ENCODE results near the gene XRCC5.
A peak's percentile ranks its signal among the peaks of the same experiment; 100 is the strongest.

XRCC5 gene

DNA sequence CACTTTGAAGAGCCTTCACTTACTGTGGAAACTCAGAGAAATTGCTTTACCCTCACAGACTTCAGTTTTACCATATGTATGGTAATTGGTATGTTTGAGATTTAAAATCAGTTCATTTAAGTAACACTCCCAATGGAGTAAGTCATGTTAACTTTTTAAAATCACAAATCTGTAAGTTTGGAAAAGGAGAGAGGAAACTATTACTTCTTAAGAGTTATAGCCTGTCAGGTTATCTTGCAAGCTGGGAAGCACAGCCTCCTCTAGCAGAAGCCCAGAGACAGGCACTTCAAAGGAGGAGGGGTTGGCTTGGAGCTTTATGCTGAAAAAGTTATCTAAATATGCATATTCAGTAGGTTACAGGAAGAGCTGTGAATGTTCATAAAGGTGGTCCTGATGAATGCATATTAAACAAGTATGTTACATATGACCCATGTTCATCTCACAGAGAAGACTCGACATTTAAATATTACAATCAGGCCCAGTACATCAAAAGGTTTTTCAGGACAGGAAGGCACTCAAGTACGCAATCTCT lies 102.5 kb downstream of the XRCC5 start:
- TF ChIP-seq, protein P1, sequence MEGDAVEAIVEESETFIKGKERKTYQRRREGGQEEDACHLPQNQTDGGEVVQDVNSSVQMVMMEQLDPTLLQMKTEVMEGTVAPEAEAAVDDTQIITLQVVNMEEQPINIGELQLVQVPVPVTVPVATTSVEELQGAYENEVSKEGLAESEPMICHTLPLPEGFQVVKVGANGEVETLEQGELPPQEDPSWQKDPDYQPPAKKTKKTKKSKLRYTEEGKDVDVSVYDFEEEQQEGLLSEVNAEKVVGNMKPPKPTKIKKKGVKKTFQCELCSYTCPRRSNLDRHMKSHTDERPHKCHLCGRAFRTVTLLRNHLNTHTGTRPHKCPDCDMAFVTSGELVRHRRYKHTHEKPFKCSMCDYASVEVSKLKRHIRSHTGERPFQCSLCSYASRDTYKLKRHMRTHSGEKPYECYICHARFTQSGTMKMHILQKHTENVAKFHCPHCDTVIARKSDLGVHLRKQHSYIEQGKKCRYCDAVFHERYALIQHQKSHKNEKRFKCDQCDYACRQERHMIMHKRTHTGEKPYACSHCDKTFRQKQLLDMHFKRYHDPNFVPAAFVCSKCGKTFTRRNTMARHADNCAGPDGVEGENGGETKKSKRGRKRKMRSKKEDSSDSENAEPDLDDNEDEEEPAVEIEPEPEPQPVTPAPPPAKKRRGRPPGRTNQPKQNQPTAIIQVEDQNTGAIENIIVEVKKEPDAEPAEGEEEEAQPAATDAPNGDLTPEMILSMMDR (IDR thresholded peaks at IDR 0.05; ENCODE audit: borderline replicate concordance, insufficient read depth, low read depth, low read length) = no peak
- H3K4me3 ChIP-seq (ENCODE audit: low read depth, low read length) = no peak overlapping the region

DNA sequence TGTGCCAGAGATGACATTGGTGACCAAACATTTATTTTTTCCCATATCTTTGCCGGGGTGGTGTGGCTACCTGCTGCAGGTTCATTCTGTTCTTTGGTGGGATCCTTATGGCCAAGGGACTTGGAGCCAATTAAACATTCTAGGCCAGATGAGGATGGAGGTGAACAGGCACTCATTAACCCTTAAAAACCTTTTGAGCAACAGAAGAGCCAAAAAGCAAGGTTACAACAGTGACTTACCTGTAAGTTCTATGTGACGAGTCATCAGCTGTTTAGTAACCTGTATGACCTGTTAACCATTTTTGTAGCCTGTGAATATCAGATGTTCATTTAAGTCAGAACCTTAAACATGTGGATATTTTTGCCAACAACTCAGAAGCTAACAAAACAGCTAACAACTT lies 105.6 kb downstream of the XRCC5 start:
- TF ChIP-seq, protein P1 (IDR thresholded peaks at IDR 0.05; ENCODE audit: borderline replicate concordance, insufficient read depth, low read depth, low read length) = no peak
- H3K4me3 ChIP-seq (ENCODE audit: low read depth, low read length) = no peak overlapping the region

DNA sequence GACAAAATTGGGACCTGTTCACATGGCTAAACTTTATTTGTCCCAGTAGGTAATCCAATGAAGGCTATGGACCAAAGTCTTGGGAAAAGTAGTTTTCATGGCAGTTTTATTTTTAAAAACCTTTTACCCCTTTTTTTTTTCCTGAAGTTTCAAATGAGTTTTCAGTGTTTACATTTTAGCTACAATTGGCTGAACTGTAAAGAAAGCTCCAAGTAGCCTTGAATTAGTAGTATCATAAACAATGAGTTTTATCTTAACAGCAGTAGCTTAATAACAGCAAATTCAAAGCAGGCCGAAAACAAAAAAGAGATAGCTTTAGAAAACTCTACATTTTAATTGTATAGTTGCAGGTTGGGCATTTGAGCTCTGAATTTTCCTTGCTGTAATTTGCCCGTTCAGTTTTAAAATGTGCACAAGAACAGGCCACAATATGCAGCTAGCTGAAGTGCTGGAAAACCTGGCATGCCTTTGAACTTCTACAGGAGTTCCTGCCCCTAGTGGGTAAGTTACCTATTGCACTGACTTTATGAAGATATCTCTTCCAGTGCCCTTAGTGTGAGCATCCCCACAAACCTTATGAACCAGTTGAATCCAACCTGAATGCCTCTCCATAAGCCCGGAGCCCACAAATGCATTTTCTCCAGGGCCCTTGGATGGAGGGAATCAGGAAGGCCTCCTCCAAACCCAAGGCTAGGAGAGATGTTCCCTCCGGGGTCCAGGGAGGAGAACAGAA lies 106.7 kb downstream of the XRCC5 start:
- TF ChIP-seq, protein P1 (IDR thresholded peaks at IDR 0.05; ENCODE audit: borderline replicate concordance, insufficient read depth, low read depth, low read length) = peak; percentile 62; the same call in 1 of the 2 replicates
- H3K4me3 ChIP-seq (ENCODE audit: low read depth, low read length) = no peak overlapping the region

DNA sequence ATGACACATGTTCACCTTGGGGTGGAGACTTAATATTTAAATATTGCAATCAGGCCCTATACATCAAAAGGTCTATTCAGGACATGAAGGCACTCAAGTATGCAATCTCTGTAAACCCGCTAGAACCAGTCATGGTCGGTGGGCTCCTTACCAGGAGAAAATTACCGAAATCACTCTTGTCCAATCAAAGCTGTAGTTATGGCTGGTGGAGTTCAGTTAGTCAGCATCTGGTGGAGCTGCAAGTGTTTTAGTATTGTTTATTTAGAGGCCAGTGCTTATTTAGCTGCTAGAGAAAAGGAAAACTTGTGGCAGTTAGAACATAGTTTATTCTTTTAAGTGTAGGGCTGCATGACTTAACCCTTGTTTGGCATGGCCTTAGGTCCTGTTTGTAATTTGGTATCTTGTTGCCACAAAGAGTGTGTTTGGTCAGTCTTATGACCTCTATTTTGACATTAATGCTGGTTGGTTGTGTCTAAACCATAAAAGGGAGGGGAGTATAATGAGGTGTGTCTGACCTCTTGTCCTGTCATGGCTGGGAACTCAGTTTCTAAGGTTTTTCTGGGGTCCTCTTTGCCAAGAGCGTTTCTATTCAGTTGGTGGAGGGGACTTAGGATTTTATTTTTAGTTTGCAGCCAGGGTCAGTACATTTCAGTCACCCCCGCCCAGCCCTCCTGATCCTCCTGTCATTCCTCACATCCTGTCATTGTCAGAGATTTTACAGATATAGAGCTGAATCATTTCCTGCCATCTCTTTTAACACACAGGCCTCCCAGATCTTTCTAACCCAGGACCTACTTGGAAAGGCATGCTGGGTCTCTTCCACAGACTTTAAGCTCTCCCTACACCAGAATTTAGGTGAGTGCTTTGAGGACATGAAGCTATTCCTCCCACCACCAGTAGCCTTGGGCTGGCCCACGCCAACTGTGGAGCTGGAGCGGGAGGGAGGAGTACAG lies 108.1 kb downstream of the XRCC5 start:
- TF ChIP-seq, protein P1 (IDR thresholded peaks at IDR 0.05; ENCODE audit: borderline replicate concordance, insufficient read depth, low read depth, low read length) = no peak
- H3K4me3 ChIP-seq (ENCODE audit: low read depth, low read length) = no peak overlapping the region

DNA sequence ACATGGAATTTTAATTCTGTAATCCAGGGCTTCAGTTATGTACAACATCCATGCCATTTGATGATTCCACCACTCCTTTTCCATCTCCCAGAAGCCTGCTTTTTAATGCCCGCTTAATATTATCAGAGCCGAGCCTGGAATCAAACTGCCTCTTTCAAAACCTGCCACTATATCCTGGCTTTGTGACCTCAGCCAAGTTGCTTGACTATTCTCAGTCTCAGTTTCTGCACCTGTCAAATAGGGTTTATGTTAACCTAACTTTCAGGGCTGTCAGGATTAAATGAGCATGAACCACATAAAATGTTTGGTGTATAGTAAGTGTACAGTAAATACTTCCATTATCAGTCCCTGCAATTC lies 108.7 kb downstream of the XRCC5 start:
- H3K4me3 ChIP-seq (ENCODE audit: low read depth, low read length) = no peak overlapping the region
- TF ChIP-seq, protein P1 (IDR thresholded peaks at IDR 0.05; ENCODE audit: borderline replicate concordance, insufficient read depth, low read depth, low read length) = no peak

DNA sequence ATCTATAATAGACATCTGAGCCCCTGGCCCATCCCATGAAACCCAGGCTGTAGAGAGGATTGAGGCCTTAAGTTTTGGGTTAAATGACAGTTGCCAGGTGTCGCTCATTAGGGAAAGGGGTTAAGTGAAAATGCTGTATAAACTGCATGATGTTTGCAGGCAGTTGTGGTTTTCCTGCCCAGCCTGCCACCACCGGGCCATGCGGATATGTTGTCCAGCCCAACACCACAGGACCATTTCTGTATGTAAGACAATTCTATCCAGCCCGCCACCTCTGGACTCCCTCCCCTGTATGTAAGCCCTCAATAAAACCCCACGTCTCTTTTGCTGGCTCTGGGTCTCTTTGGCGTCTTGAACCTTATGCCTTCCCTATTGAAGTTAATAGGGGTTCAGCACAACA lies 110.7 kb downstream of the XRCC5 start:
- TF ChIP-seq, protein P1 (IDR thresholded peaks at IDR 0.05; ENCODE audit: borderline replicate concordance, insufficient read depth, low read depth, low read length) = no peak
- no peak overlapping the region for H3K4me3 ChIP-seq (ENCODE audit: low read depth, low read length)
